K562 (cell line): ENCODE results near the gene FYB1. TPM values are rescaled to one million over a fixed set of nuclear protein-coding genes. Genes with fewer than 3 reads are reported as not detected.
A peak's percentile ranks its signal among the peaks of the same experiment; 100 is the strongest.

Experiments used
- CBFA2T3 ChIP-seq: fragments of 450-650 bp; IDR thresholded peaks from 2 replicates; pipeline ENCODE4 v1.6.1; 2017
- CHD4 ChIP-seq: fragments of 200-600 bp; sonication (generic); IDR thresholded peaks from 3 replicates; pipeline ENCODE4 v1.6.1; 2012; ENCODE audit warnings: low read depth, mild to moderate bottlenecking, mixed read lengths, low read length, inconsistent platforms; ENCODE audit not compliant: insufficient read depth, insufficient replicate concordance, poor library complexity, severe bottlenecking
- LCOR ChIP-seq: sonication (generic); formaldehyde crosslinking; IDR thresholded peaks from 2 replicates; pipeline ENCODE4 v1.8.0; 2022; ENCODE audit warnings: mild to moderate bottlenecking, missing genetic modification reagents
- NCOA2 ChIP-seq, 2 experiments: fragments of 450-650 bp; IDR thresholded peaks; 2 replicates each; pipeline ENCODE4 v1.6.1; 2018; ENCODE audit warnings: mild to moderate bottlenecking in 2 of 2, moderate library complexity in 1 of 2; ENCODE audit not compliant: partially characterized antibody in 2 of 2
- SMC3 ChIP-seq: conservative IDR thresholded peaks from 2 replicates; pipeline ENCODE4 v1.6.1; 2011; ENCODE audit warnings: low read depth, low read length, improper control_type of control experiment; ENCODE audit not compliant: insufficient read depth
- TCF7 ChIP-seq: sonication (generic); IDR thresholded peaks from 2 replicates; pipeline ENCODE4 v1.6.1; 2016; ENCODE audit warnings: antibody characterized with exemption, borderline replicate concordance
- polyA plus RNA-seq, 8 experiments: library from polyadenylated mRNA; depleted of rRNA in 4 of 8; stranded (reverse) in 5 of 8; unstranded in 3 of 8; fragments of >200 nt; fragmentation: Nextera tagmentation in 2 of 8; fragmentation: Illumina TruSeq in 1 of 8; extraction: Ambion mirVana in 2 of 8; extraction: Trizol in 1 of 8; gene quantifications; 2 replicates each; pipeline versions ENCODE4 v1.2.1 to v1.2.3, GENCODE V29; 2011 to 2014; ENCODE audit warnings: inconsistent platforms in 1 of 8, missing spikeins in 1 of 8
- total RNA-seq, 7 experiments: library from RNA; depleted of rRNA in 6 of 7; stranded (reverse); fragments of >200 nt in 6 of 7; fragmentation: Illumina TruSeq in 2 of 7; extraction: Trizol in 2 of 7; gene quantifications; 2 replicates each; pipeline versions ENCODE4 v1.2.1 to v1.2.3, GENCODE V29; 2011 to 2021; ENCODE audit warnings: low replicate concordance in 1 of 7
- TF ChIP-seq, protein P1 (sequence below): sonication (generic); formaldehyde crosslinking; IDR thresholded peaks from 2 replicates; pipeline ENCODE4 v1.8.1; 2022; ENCODE audit warnings: missing genetic modification reagents
- TF ChIP-seq, protein P2 (sequence below): fragments of 250-450 bp; sonication (Bioruptor Pico); IDR thresholded peaks from 2 replicates; pipeline ENCODE4 v1.5.0; 2021
- TF ChIP-seq, protein P3 (sequence below): fragments of 250-450 bp; sonication (Bioruptor Pico); IDR thresholded peaks from 2 replicates; pipeline ENCODE4 v1.4.0; 2020

FYB1 gene
- total and polyA plus RNA-seq, 9 of the 15 experiments (the other 6 are each of a cell fraction or from before 2014, with no cell fraction given) = 4.7 to 31.5 (median 9.7) TPM

DNA sequence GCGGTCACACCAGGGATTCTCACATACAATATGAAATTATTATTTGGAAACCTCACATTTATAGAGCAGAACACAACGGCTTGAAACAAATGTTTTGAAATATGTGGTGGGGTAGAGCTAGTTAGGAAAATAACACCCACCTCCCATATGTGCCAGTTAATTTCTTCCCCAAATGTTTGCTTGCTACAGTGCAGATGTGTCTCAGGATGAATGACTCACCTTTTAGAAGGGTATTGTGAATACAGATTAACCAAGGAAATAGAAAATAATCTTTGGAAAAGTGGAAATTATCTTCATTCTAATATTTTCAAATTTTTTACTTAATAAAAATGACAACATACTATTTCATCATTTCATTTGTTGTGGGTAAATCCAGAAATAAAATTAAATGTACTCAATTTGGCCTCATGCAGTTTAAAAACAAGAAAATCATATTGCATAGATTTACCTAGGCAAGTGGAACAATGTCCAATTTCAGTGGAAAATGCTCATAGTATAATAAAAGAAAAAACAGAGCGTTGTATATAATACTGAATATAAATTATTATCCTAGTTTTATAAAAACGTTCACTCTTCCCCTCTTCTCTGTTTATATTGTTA, 105.9 kb downstream of the FYB1 start (continued):
- no peak for TF ChIP-seq CHD4
- no peak for TF ChIP-seq TCF7
- TF ChIP-seq, protein P1, sequence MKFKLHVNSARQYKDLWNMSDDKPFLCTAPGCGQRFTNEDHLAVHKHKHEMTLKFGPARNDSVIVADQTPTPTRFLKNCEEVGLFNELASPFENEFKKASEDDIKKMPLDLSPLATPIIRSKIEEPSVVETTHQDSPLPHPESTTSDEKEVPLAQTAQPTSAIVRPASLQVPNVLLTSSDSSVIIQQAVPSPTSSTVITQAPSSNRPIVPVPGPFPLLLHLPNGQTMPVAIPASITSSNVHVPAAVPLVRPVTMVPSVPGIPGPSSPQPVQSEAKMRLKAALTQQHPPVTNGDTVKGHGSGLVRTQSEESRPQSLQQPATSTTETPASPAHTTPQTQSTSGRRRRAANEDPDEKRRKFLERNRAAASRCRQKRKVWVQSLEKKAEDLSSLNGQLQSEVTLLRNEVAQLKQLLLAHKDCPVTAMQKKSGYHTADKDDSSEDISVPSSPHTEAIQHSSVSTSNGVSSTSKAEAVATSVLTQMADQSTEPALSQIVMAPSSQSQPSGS (CRISPR knock-in tag) = no peak
- TF ChIP-seq, protein P2, sequence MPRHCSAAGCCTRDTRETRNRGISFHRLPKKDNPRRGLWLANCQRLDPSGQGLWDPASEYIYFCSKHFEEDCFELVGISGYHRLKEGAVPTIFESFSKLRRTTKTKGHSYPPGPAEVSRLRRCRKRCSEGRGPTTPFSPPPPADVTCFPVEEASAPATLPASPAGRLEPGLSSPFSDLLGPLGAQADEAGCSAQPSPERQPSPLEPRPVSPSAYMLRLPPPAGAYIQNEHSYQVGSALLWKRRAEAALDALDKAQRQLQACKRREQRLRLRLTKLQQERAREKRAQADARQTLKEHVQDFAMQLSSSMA (CRISPR knock-in tag) = no peak
- no peak for TF ChIP-seq NCOA2 (IDR thresholded peaks at IDR 0.05; ENCODE audit: partially characterized antibody in 2 of 2)
- no peak for TF ChIP-seq SMC3
- TF ChIP-seq LCOR (CRISPR knock-in tag) = no peak
- TF ChIP-seq CBFA2T3 = peak; percentile 44; the same call in 1 of the 2 replicates
- TF ChIP-seq, protein P3, sequence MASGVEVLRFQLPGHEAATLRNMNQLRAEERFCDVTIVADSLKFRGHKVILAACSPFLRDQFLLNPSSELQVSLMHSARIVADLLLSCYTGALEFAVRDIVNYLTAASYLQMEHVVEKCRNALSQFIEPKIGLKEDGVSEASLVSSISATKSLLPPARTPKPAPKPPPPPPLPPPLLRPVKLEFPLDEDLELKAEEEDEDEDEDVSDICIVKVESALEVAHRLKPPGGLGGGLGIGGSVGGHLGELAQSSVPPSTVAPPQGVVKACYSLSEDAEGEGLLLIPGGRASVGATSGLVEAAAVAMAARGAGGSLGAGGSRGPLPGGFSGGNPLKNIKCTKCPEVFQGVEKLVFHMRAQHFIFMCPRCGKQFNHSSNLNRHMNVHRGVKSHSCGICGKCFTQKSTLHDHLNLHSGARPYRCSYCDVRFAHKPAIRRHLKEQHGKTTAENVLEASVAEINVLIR (CRISPR knock-in tag) = no peak
